Adrenal gland (tissue), 12 donors: ENCODE data around the gene BRPF3. TPM values are rescaled to one million over a fixed set of nuclear protein-coding genes. Genes with fewer than 3 reads are reported as not detected.

ENCODE experiments used
- DNase-seq, 7 donors: peaks; one replicate each; pipeline ENCODE4 v3.0.0-alpha.2; 2019 to 2020
- H3K27ac ChIP-seq, 5 donors: fragments of 200-600 bp; sonication (generic) in 4 of 5; 1 replicate in 3 of 5; 2 replicates in 2 of 5; pipeline versions ENCODE4 v1.5.1 to v1.8.0; 2016 to 2020; ENCODE audit warnings: mild to moderate bottlenecking in 1 of 5
- H3K27me3 ChIP-seq: fragments of 200-600 bp; 2 replicates; pipeline ENCODE4 v1.8.0; 2021
- H3K36me3 ChIP-seq, 2 donors: fragments of 200-600 bp; replicated peaks in 1 of 2; 1 replicate in 1 of 2; 2 replicates in 1 of 2; pipeline versions ENCODE4 v1.5.1 to v1.8.0; 2018 to 2022
- H3K4me1 ChIP-seq, 2 donors: fragments of 200-600 bp; replicated peaks in 1 of 2; 1 replicate in 1 of 2; 2 replicates in 1 of 2; pipeline versions ENCODE4 v1.5.1 to v1.8.0; 2018 to 2021
- H3K4me3 ChIP-seq, 4 donors: fragments of 200-600 bp; sonication (generic) in 3 of 4; one replicate each; pipeline ENCODE4 v1.5.1; 2016 to 2018
- H3K9me3 ChIP-seq, 3 donors: fragments of 200-600 bp; sonication (generic) in 1 of 3; replicated peaks in 1 of 3; 1 replicate in 2 of 3; 2 replicates in 1 of 3; pipeline versions ENCODE4 v1.5.1 to v1.8.0; 2016 to 2021
- POLR2A ChIP-seq, 2 donors: fragments of 450-650 bp; IDR thresholded peaks; one replicate each; pipeline ENCODE4 v1.6.1; 2017; ENCODE audit warnings: antibody characterized with exemption in 2 of 2, mild to moderate bottlenecking in 2 of 2, moderate library complexity in 1 of 2
- WGBS, 4 donors: extraction: QIAGEN DNeasy Blood & Tissue Kit in 2 of 4; methylation state at CpG; one replicate each; pipeline versions ENCODE4 v1.1.5 to v1.1.7; 2013 to 2017; 5-methylcytosine and 5-hydroxymethylcytosine counted together
- intact Hi-C, 2 donors: fragments of 100-400 bp; cut with DNase I; formaldehyde crosslinking; loops; one replicate each; pipeline versions ENCODE4 v1.14.1 to v1.15.0; 2022 to 2023
- polyA plus RNA-seq, 3 donors: library from polyadenylated mRNA; stranded (reverse); fragments of 200-250 nt in 2 of 3; fragments of 350-450 nt in 1 of 3; fragmentation: Illumina TruSeq in 1 of 3; extraction: RNeasy Lipid Tissue Mini Kit (QIAGEN cat#74804) in 1 of 3; gene quantifications; one replicate each; pipeline ENCODE4 v1.2.3, GENCODE V29; 2013 to 2014
- total RNA-seq, 9 donors: library from RNA; depleted of rRNA in 4 of 9; stranded (reverse); fragments of >200 nt in 4 of 9; fragments of 120-200 nt in 1 of 9; fragmentation: NEBNext Ultra II Directional in 1 of 9; extraction: Animal tissue kit (Norgen Biotek cat#: 25700) in 1 of 9; gene quantifications; one replicate each; pipeline versions ENCODE4 v1.1.0 to v1.2.4, GENCODE V29; 2013 to 2023
- TF ChIP-seq, protein P1 (sequence below), 6 experiments: fragments of 450-650 bp in 4 of 6; fragments of 200-600 bp in 2 of 6; sonication (generic) in 1 of 6; IDR thresholded peaks; 1 replicate in 5 of 6; 2 replicates in 1 of 6; pipeline versions ENCODE4 v1.5.1 to v1.8.0; 2016 to 2021; ENCODE audit warnings: antibody characterized with exemption in 6 of 6, mild to moderate bottlenecking in 2 of 6, moderate library complexity in 1 of 6
- donor health status: healthy with polysubstance abuse.
- donor health status: Bipolar disorder and iron deficiency.
- donor health status: DM: yes; HTN: yes; CAD: no.
- donor health status: DM: no; HTN: no; CAD: no.
- donor health status: DM: no; HTN: no; CAD: no.
- donor health status: DM: yes; HTN: yes; CAD: no.

The BRPF3 gene
- total and polyA plus RNA-seq, 12 donors, result 9.8 to 111 (median 53.4) TPM

- WGBS, 4 donors, result 24 to 52% (median 31%) methylated on average over 3 of the region's 3 CpGs
- H3K4me1 ChIP-seq, result peaks cover 0 to 7% of the 10 kb centered on the region in 2 donors
- no peaks in the 10 kb centered on the region for H3K9me3 ChIP-seq
- H3K27ac ChIP-seq, result peak overlapping the region in 2 of 5 donors; percentile 30 to 58
- intact Hi-C loops, result no loop called here
- TF ChIP-seq POLR2A (IDR thresholded peaks at IDR 0.05), result no peak
- TF ChIP-seq, protein P1, sequence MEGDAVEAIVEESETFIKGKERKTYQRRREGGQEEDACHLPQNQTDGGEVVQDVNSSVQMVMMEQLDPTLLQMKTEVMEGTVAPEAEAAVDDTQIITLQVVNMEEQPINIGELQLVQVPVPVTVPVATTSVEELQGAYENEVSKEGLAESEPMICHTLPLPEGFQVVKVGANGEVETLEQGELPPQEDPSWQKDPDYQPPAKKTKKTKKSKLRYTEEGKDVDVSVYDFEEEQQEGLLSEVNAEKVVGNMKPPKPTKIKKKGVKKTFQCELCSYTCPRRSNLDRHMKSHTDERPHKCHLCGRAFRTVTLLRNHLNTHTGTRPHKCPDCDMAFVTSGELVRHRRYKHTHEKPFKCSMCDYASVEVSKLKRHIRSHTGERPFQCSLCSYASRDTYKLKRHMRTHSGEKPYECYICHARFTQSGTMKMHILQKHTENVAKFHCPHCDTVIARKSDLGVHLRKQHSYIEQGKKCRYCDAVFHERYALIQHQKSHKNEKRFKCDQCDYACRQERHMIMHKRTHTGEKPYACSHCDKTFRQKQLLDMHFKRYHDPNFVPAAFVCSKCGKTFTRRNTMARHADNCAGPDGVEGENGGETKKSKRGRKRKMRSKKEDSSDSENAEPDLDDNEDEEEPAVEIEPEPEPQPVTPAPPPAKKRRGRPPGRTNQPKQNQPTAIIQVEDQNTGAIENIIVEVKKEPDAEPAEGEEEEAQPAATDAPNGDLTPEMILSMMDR (IDR thresholded peaks at IDR 0.05), result no peak
- no peak overlapping the region for H3K4me3 ChIP-seq
- DNase-seq, result peak in 5 of 7 donors; percentile 59 to 70 (median 65)
- no peaks in the 10 kb centered on the region for H3K27me3 ChIP-seq
- peaks cover 0 to 28% of the 10 kb centered on the region in 2 donors for H3K36me3 ChIP-seq
Observed at GRCh38 chr6:36235309-36235708, 38.8 kb downstream of the BRPF3 start.

DNA sequence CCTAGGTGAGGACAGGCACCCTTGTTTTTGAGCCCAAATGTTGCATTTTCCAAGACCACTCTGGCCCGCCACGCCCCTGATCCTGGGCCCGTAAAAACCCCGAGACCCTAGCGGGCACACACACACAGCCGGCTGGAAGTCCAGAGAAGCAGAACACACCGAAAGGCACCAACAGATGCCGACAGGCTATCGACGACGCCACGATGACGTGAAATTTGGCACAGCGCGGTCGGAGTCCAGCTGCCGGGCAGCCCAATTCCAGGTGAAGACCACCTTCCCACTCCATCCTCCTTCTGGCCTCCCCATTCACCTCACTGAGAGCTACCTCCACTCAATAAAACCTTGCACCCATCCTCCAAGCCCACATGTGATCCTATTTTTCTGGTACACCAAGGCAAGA is 39.3 kb downstream of the BRPF3 start:
- H3K4me1 ChIP-seq, result peaks cover 0 to 7% of the 10 kb centered on the region in 2 donors
- H3K27me3 ChIP-seq, result no peaks in the 10 kb centered on the region
- H3K36me3 ChIP-seq, result peaks cover 0 to 22% of the 10 kb centered on the region in 2 donors
- intact Hi-C loops, result no loop called here
- H3K27ac ChIP-seq, result peak overlapping the region in 1 of 5 donors; percentile 58
- DNase-seq, result no peak
- no peak overlapping the region for H3K4me3 ChIP-seq
- WGBS, 4 donors, result 92 to 97% (median 95%) methylated on average over 17 of the region's 17 CpGs
- TF ChIP-seq, protein P1 (IDR thresholded peaks at IDR 0.05), result no peak
- TF ChIP-seq POLR2A (IDR thresholded peaks at IDR 0.05), result no peak
- no peaks in the 10 kb centered on the region for H3K9me3 ChIP-seq

GRCh38 chr6:36239774-36240173 is 43.2 kb downstream of the BRPF3 start:
- no peak overlapping the region for H3K4me3 ChIP-seq
- no peaks in the 10 kb centered on the region for H3K9me3 ChIP-seq
- no peaks in the 10 kb centered on the region for H3K27me3 ChIP-seq
- intact Hi-C loops, result no loop called here
- H3K36me3 ChIP-seq, result no peaks in the 10 kb centered on the region
- H3K4me1 ChIP-seq, result peaks cover 0 to 7% of the 10 kb centered on the region in 2 donors
- TF ChIP-seq, protein P1 (IDR thresholded peaks at IDR 0.05), result no peak
- no peak for TF ChIP-seq POLR2A (IDR thresholded peaks at IDR 0.05)
- WGBS, 4 donors, result 43 to 50% (median 46%) methylated on average over 4 to 5 of the region's 5 CpGs
- peak in 1 of 7 donors; percentile 39 for DNase-seq
- peak overlapping the region in 1 of 5 donors; percentile 58 for H3K27ac ChIP-seq

DNA sequence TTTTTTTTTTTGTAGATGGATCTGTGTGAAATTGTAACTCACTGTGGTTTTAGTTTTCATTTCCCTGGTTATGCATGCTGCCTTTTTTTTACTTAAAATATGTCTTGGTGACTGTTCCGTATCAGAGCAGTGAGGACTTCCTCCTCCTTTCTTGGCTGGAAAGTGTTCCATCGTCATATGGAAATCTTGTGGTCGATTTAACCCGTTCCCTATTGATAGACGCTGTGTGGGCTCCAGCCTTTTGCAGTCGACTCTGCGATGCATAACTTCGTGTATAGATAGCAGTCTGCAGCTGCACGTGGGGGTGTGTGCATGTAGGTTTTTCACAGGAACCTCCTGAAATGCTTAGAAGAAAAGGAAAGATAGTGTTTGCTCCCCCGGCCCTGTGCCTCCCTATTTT is 45.2 kb downstream of the BRPF3 start:
- intact Hi-C loops, result no loop called here
- Histone ChIP-seq H3K4me1 (peaks cover 0 to 17% of the 10 kb centered on the region in 2 donors), H3K9me3 (no peaks in the 10 kb centered on the region), H3K27me3 (no peaks in the 10 kb centered on the region), H3K36me3 (no peaks in the 10 kb centered on the region), H3K4me3 (no peak overlapping the region), H3K27ac (no peak overlapping the region)
- 50 to 64% (median 55%) methylated on average over 10 of the region's 10 CpGs for WGBS, 4 donors
- no peak for DNase-seq
- TF ChIP-seq, protein P1 (IDR thresholded peaks at IDR 0.05), result no peak
- no peak for TF ChIP-seq POLR2A (IDR thresholded peaks at IDR 0.05)
